Naive thymus-derived CD4-positive, alpha-beta T cell (primary cell): ENCODE results near the gene NDEL1. TPM values are rescaled to one million over a fixed set of nuclear protein-coding genes. Genes with fewer than 3 reads are reported as not detected.
A peak's percentile ranks its signal among the peaks of the same experiment; 100 is the strongest.

ENCODE experiments used
- ATAC-seq: fragments of 150-1000 bp; cut with Tn5 transposase; 2 replicates; pipeline ENCODE4 v1.10.0; 2021; ENCODE audit warnings: mild to moderate bottlenecking, moderate library complexity
- CTCF ChIA-PET: fragments of 350-600 bp; sonication (Branson Sonifier 250); formaldehyde crosslinking; loops from one replicate; lab custom pipeline; 2021; ENCODE audit warnings: antibody characterized with exemption; lab: Charles Lee
- POLR2A ChIA-PET: fragments of 350-600 bp; sonication (Branson Sonifier 250); formaldehyde crosslinking; loops from one replicate; lab custom pipeline; 2021; ENCODE audit warnings: antibody characterized with exemption, inconsistent platforms; lab: Charles Lee
- DNase-seq, 9 donors: peaks; one replicate each; pipeline versions ENCODE4 v3.0.0 to v3.0.0-alpha.2; 2020 to 2022; ENCODE audit warnings: mixed read lengths in 1 of 9
- H3K27ac ChIP-seq: one replicate; pipeline ENCODE4 v1.7.0; 2013; ENCODE audit warnings: mild to moderate bottlenecking, low read depth, low read length, moderate library complexity
- H3K27me3 ChIP-seq, 2 donors: one replicate each; pipeline ENCODE4 v1.7.0; 2013; ENCODE audit warnings: low read length in 2 of 2, mild to moderate bottlenecking in 2 of 2, moderate library complexity in 2 of 2; ENCODE audit not compliant: control insufficient read depth in 2 of 2, insufficient read depth in 2 of 2
- H3K36me3 ChIP-seq, 3 experiments: 1 replicate in 2 of 3; 2 replicates in 1 of 3; pipeline ENCODE4 v1.7.0; 2013; ENCODE audit warnings: low read length in 3 of 3, mild to moderate bottlenecking in 3 of 3, moderate library complexity in 1 of 3; ENCODE audit not compliant: insufficient read depth in 3 of 3, control insufficient read depth in 2 of 3
- H3K4me1 ChIP-seq, 2 donors: one replicate each; pipeline ENCODE4 v1.7.0; 2013; ENCODE audit warnings: low read length in 2 of 2, mild to moderate bottlenecking in 2 of 2, moderate library complexity in 1 of 2; ENCODE audit not compliant: control insufficient read depth in 2 of 2, insufficient read depth in 2 of 2
- H3K4me3 ChIP-seq: 2 replicates; pipeline ENCODE4 v1.7.0; 2013; ENCODE audit warnings: mild to moderate bottlenecking, low read length
- H3K9me3 ChIP-seq, 3 experiments: 1 replicate in 2 of 3; 2 replicates in 1 of 3; pipeline ENCODE4 v1.7.0; 2013; ENCODE audit warnings: low read length in 3 of 3; ENCODE audit not compliant: control insufficient read depth in 2 of 3
- H3K27ac Mint-ChIP-seq, 9 donors: one replicate each; pipeline ENCODE4 v1.8.0; 2020 to 2022; ENCODE audit warnings: mixed read lengths in 9 of 9, mild to moderate bottlenecking in 8 of 9, moderate library complexity in 5 of 9, inconsistent platforms in 2 of 9
- H3K27me3 Mint-ChIP-seq, 5 donors: one replicate each; pipeline ENCODE4 v1.8.0; 2021 to 2022; ENCODE audit warnings: mixed read lengths in 5 of 5, mild to moderate bottlenecking in 1 of 5
- H3K36me3 Mint-ChIP-seq, 5 donors: one replicate each; pipeline ENCODE4 v1.8.0; 2020 to 2022; ENCODE audit warnings: mixed read lengths in 5 of 5, mild to moderate bottlenecking in 3 of 5, inconsistent platforms in 1 of 5
- H3K4me1 Mint-ChIP-seq, 7 donors: one replicate each; pipeline ENCODE4 v1.8.0; 2020 to 2022; ENCODE audit warnings: mixed read lengths in 7 of 7, mild to moderate bottlenecking in 3 of 7, inconsistent platforms in 1 of 7
- H3K4me3 Mint-ChIP-seq, 10 donors: one replicate each; pipeline ENCODE4 v1.8.0; 2020 to 2022; ENCODE audit warnings: mild to moderate bottlenecking in 10 of 10, mixed read lengths in 10 of 10, moderate library complexity in 6 of 10, inconsistent platforms in 2 of 10
- H3K9me3 Mint-ChIP-seq, 11 donors: one replicate each; pipeline ENCODE4 v1.8.0; 2020 to 2022; ENCODE audit warnings: mixed read lengths in 11 of 11, mild to moderate bottlenecking in 4 of 11, inconsistent platforms in 1 of 11, moderate library complexity in 1 of 11
- intact Hi-C, 2 donors: fragments of 100-400 bp; cut with micrococcal nuclease; formaldehyde crosslinking; loops; one replicate each; pipeline ENCODE4 v1.15.1; 2023
- polyA plus RNA-seq, 2 donors: library from polyadenylated mRNA; unstranded; fragments of 300-500 nt; fragmentation: Illumina TruSeq; gene quantifications; one replicate each; pipeline ENCODE4 v1.2.3, GENCODE V29; 2021
- total RNA-seq, 6 experiments: library from RNA in 5 of 6; stranded (reverse) in 5 of 6; gene quantifications; 1 replicate in 5 of 6; 2 replicates in 1 of 6; pipeline ENCODE4 v1.2.3 and lab custom pipeline; 2021 to 2026

The NDEL1 gene
- total and polyA plus RNA-seq, 7 experiments from 2014 or later, result 53.7 to 274 (median 108) TPM

DNA sequence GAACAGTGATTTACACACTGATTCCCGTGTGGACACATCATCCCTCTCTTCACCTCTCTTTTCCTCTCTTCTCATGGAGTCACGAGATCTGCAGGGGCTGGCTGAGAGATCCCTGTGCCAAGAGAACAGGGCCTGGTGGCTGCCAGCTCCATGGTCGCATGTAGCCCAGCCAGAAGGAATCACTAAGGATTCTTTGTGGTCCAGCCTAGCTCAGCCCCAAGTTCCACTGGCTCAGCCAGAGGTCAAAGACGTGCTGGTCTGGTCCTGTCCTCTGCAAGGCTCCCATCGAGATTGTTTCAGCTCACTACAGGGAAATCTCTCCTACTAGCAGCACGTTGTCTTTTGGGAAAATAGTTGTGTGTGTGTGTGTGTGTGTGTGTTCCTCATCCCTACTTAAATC is 66.4 kb downstream of the NDEL1 start:
- intact Hi-C loops, result no loop called here
- H3K36me3 Mint-ChIP-seq, result peaks cover 0 to 10% (median 5%) of the 10 kb centered on the region in 5 donors
- no peaks in the 10 kb centered on the region for H3K27me3 ChIP-seq
- no peak overlapping the region for H3K4me3 ChIP-seq
- peaks cover 0 to 8% (median 0%) of the 10 kb centered on the region in 7 donors for H3K4me1 Mint-ChIP-seq
- no peaks in the 10 kb centered on the region for H3K9me3 Mint-ChIP-seq
- ATAC-seq (no peak), DNase-seq (no peak)
- peaks cover 0 to 1% (median 0%) of the 10 kb centered on the region in 3 experiments for H3K36me3 ChIP-seq
- CTCF ChIA-PET, result interaction anchor here (1.2 kb wide), 1 partner anchor 573 kb away, joined by 3 read pairs; no protein-coding TSS in a partner anchor
- H3K4me3 Mint-ChIP-seq, result no peak overlapping the region
- H3K4me1 ChIP-seq, result no peaks in the 10 kb centered on the region
- H3K27ac ChIP-seq, result no peak overlapping the region
- H3K27ac Mint-ChIP-seq, result peak overlapping the region in 1 of 9 donors; percentile 12
- POLR2A ChIA-PET, result no interaction called here
- H3K9me3 ChIP-seq, result no peaks in the 10 kb centered on the region
- H3K27me3 Mint-ChIP-seq, result peaks cover 0 to 3% (median 0%) of the 10 kb centered on the region in 5 donors

DNA sequence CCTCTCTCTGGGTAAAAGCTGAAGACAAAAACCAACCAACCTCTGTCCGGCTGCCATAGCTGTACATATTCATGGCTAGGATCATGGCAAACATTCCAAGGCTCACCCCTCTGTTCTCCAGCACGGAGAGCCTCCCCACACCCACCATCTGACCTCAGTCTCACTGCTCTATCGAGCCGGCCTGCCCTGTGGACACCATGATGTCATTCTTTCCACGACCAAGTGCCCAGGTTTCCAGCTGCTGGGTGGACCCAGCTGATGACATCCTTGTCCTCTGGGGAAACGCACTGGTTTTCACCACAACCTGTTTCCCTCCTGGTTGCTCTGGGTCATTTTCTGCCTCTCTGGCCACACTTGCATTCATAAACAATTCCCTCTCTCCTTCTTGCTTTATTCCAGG is 67.7 kb downstream of the NDEL1 start:
- Histone ChIP-seq H3K4me1 (no peaks in the 10 kb centered on the region), H3K36me3 (peaks cover 0 to 3% (median 0%) of the 10 kb centered on the region in 3 experiments), H3K4me3 (no peak overlapping the region), H3K27ac (no peak overlapping the region), H3K27me3 (no peaks in the 10 kb centered on the region), H3K9me3 (no peaks in the 10 kb centered on the region)
- Mint-ChIP-seq H3K27me3 (peaks cover 0 to 3% (median 0%) of the 10 kb centered on the region in 5 donors), H3K36me3 (peaks cover 0 to 12% (median 5%) of the 10 kb centered on the region in 5 donors), H3K27ac (peak overlapping the region in 1 of 9 donors; percentile 20), H3K4me1 (peaks cover 0 to 8% (median 0%) of the 10 kb centered on the region in 7 donors), H3K9me3 (no peaks in the 10 kb centered on the region), H3K4me3 (no peak overlapping the region)
- CTCF ChIA-PET, result no interaction called here
- POLR2A ChIA-PET, result no interaction called here
- DNase-seq (no peak), ATAC-seq (no peak)
- intact Hi-C loops, result no loop called here

GRCh38 chr17:8503807-8504206 is 68.1 kb downstream of the NDEL1 start:
- H3K4me1 ChIP-seq, result no peaks in the 10 kb centered on the region
- DNase-seq, result no peak
- Mint-ChIP-seq H3K27me3 (peaks cover 0 to 3% (median 0%) of the 10 kb centered on the region in 5 donors), H3K36me3 (peaks cover 0 to 15% (median 5%) of the 10 kb centered on the region in 5 donors), H3K27ac (no peak overlapping the region), H3K9me3 (no peaks in the 10 kb centered on the region), H3K4me1 (peaks cover 0 to 8% (median 0%) of the 10 kb centered on the region in 7 donors), H3K4me3 (no peak overlapping the region)
- no peak overlapping the region for H3K27ac ChIP-seq
- no peaks in the 10 kb centered on the region for H3K9me3 ChIP-seq
- CTCF ChIA-PET, result no interaction called here
- H3K4me3 ChIP-seq, result no peak overlapping the region
- ATAC-seq, result no peak
- intact Hi-C loops, result no loop called here
- POLR2A ChIA-PET, result no interaction called here
- no peaks in the 10 kb centered on the region for H3K27me3 ChIP-seq
- peaks cover 0 to 3% (median 0%) of the 10 kb centered on the region in 3 experiments for H3K36me3 ChIP-seq

GRCh38 chr17:8504460-8505207 is 69.0 kb downstream of the NDEL1 start:
- no peak for ATAC-seq
- Histone ChIP-seq H3K36me3 (peaks cover 0 to 3% (median 0%) of the 10 kb centered on the region in 3 experiments), H3K4me3 (no peak overlapping the region), H3K4me1 (no peaks in the 10 kb centered on the region), H3K27ac (no peak overlapping the region), H3K27me3 (no peaks in the 10 kb centered on the region), H3K9me3 (no peaks in the 10 kb centered on the region)
- Mint-ChIP-seq H3K27ac (no peak overlapping the region), H3K4me1 (peaks cover 0 to 8% (median 0%) of the 10 kb centered on the region in 7 donors), H3K36me3 (peaks cover 0 to 17% (median 5%) of the 10 kb centered on the region in 5 donors), H3K27me3 (peaks cover 0 to 3% (median 0%) of the 10 kb centered on the region in 5 donors), H3K4me3 (no peak overlapping the region), H3K9me3 (no peaks in the 10 kb centered on the region)
- intact Hi-C loops, result no loop called here
- POLR2A ChIA-PET, result no interaction called here
- CTCF ChIA-PET, result no interaction called here
- DNase-seq, result no peak

DNA sequence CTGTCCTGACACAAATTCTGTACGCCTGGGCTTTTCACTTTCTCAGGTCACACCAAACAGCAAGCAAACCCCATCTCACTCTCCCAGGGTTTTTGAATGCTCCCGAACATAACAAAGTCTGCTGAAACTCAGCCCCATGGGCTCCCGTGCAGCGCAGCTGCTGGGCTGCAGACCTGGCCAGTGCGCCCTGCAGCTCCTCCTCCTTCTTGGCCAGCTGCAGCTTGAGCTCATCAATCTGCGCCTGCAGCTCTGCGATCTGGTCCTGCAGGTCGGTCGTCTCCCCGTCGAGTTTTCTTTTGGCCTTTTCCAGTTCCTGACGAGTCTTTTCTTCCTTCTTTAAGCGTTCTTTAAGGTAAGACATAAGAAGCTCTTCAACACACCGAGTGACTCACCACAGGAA is 70.5 kb downstream of the NDEL1 start:
- Mint-ChIP-seq H3K36me3 (peaks cover 0 to 13% (median 5%) of the 10 kb centered on the region in 5 donors), H3K27ac (no peak overlapping the region), H3K4me1 (no peaks in the 10 kb centered on the region), H3K9me3 (no peaks in the 10 kb centered on the region), H3K27me3 (no peaks in the 10 kb centered on the region), H3K4me3 (no peak overlapping the region)
- Histone ChIP-seq H3K27ac (no peak overlapping the region), H3K9me3 (no peaks in the 10 kb centered on the region), H3K4me3 (no peak overlapping the region), H3K27me3 (no peaks in the 10 kb centered on the region), H3K4me1 (no peaks in the 10 kb centered on the region), H3K36me3 (peaks cover 0 to 3% (median 0%) of the 10 kb centered on the region in 3 experiments)
- intact Hi-C loops, result no loop called here
- ChIA-PET POLR2A (no interaction called here), CTCF (no interaction called here)
- DNase-seq, result no peak
- ATAC-seq, result no peak

DNA sequence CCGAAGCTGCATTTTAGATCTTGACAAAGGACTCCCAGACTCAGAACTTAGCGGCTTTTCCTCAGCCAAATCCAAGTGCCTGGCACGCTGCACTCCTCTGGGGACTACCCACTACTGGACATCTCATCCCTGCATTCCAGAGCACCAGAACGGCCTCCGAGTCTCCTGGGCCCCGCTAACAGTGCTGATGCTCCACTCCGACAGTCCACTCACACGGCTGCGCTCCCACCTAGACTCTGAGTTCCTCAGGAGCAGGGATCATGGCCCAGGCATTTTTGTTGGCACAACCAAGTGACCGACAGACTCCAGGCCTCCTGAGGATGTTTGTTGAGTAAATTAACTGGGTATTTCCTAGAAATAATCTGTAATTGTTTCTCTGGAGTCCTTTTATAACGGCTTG is 79.1 kb downstream of the NDEL1 start:
- Mint-ChIP-seq H3K27me3 (no peaks in the 10 kb centered on the region), H3K27ac (no peak overlapping the region), H3K36me3 (peaks cover 0 to 17% (median 10%) of the 10 kb centered on the region in 5 donors), H3K4me1 (peaks cover 0 to 6% (median 0%) of the 10 kb centered on the region in 7 donors), H3K4me3 (no peak overlapping the region), H3K9me3 (no peaks in the 10 kb centered on the region)
- no peaks in the 10 kb centered on the region for H3K4me1 ChIP-seq
- H3K4me3 ChIP-seq, result no peak overlapping the region
- H3K36me3 ChIP-seq, result no peaks in the 10 kb centered on the region
- intact Hi-C loops, result no loop called here
- ATAC-seq (no peak), DNase-seq (no peak)
- H3K27ac ChIP-seq, result no peak overlapping the region
- ChIA-PET POLR2A (no interaction called here), CTCF (interaction anchor here (0.6 kb wide), 1 partner anchor 44 kb away, joined by 4 read pairs; no protein-coding TSS in a partner anchor)
- no peaks in the 10 kb centered on the region for H3K27me3 ChIP-seq
- H3K9me3 ChIP-seq, result no peaks in the 10 kb centered on the region
